ENCODE data around the gene P4HA2.

- TF ChIP-seq CTCF (conservative IDR thresholded peaks at IDR 0.05; ENCODE audit: low read length) (no peak), EZH2phosphoT487 (IDR thresholded peaks at IDR 0.05; ENCODE audit: borderline replicate concordance) (no peak)
Observed at GRCh38 chr5:132179405-132179804, 48.2 kb downstream of the P4HA2 start.
